ENCODE data around the gene RWDD1. TPM values are rescaled to one million over a fixed set of nuclear protein-coding genes. Genes with fewer than 3 reads are reported as not detected.

Gene RWDD1
- total and polyA plus RNA-seq, 2 of the 13 experiments (the other 11 are each of a cell fraction or from before 2014, with no cell fraction given) = 27.4 to 67.1 TPM

- no peak for TF ChIP-seq ARNT (IDR thresholded peaks at IDR 0.05)
- no peak for TF ChIP-seq ONECUT2 (CRISPR knock-in tag; IDR thresholded peaks at IDR 0.05)
- TF ChIP-seq GMEB2 (CRISPR knock-in tag; IDR thresholded peaks at IDR 0.05; ENCODE audit: low read depth) = no peak
- no peak for TF ChIP-seq ZNF260 (CRISPR knock-in tag; IDR thresholded peaks at IDR 0.05; ENCODE audit: borderline replicate concordance, low read depth)
- TF ChIP-seq PRDM15 (CRISPR knock-in tag; IDR thresholded peaks at IDR 0.05) = no peak
- TF ChIP-seq SOX13 (IDR thresholded peaks at IDR 0.05) = no peak
- TF ChIP-seq SOX13 (CRISPR knock-in tag; conservative IDR thresholded peaks at IDR 0.05 in 1 of 2, IDR thresholded peaks at IDR 0.05 in 1 of 2) = peak in 1 of 2 experiments; percentile 79; a peak in 2 of 4 replicates
- no peak for TF ChIP-seq ARID2 (CRISPR knock-in tag; IDR thresholded peaks at IDR 0.05; ENCODE audit: borderline replicate concordance)
- TF ChIP-seq ATF5 (CRISPR knock-in tag; IDR thresholded peaks at IDR 0.05; ENCODE audit: low read depth) = no peak
- TF ChIP-seq XBP1 (CRISPR knock-in tag; IDR thresholded peaks at IDR 0.05) = no peak
- peak; percentile 52 for TF ChIP-seq MED1 (CRISPR knock-in tag; IDR thresholded peaks at IDR 0.05)
- TF ChIP-seq ELF3 (CRISPR knock-in tag; IDR thresholded peaks at IDR 0.05) = peak; percentile 90
- TF ChIP-seq RFX5 (IDR thresholded peaks at IDR 0.05; ENCODE audit: low read depth, low read length) = no peak
- no peak for TF ChIP-seq ZNF615 (CRISPR knock-in tag; IDR thresholded peaks at IDR 0.05; ENCODE audit: borderline replicate concordance)
- no peak for TF ChIP-seq ZNF556 (CRISPR knock-in tag; IDR thresholded peaks at IDR 0.05; ENCODE audit: borderline replicate concordance)
- no peak for TF ChIP-seq ZNF616 (CRISPR knock-in tag; IDR thresholded peaks at IDR 0.05; ENCODE audit: low read depth)
- no peak for TF ChIP-seq ZBTB7B (CRISPR knock-in tag; IDR thresholded peaks at IDR 0.05)
- TF ChIP-seq ZBED4 (CRISPR knock-in tag; IDR thresholded peaks at IDR 0.05; ENCODE audit: borderline replicate concordance) = no peak
- TF ChIP-seq FOXP1 (IDR thresholded peaks at IDR 0.05) = no peak
- peak; percentile 81 for TF ChIP-seq FOXP1 (CRISPR knock-in tag; IDR thresholded peaks at IDR 0.05)
- TF ChIP-seq GLI4 (CRISPR knock-in tag; IDR thresholded peaks at IDR 0.05; ENCODE audit: borderline replicate concordance) = no peak
- TF ChIP-seq CBFB (CRISPR knock-in tag; IDR thresholded peaks at IDR 0.05) = 0 out of 2 replicates have a peak, but pooled peaks have one; percentile 34
- peak; percentile 54; the same call in 1 of the 2 replicates for TF ChIP-seq ZNF335 (CRISPR knock-in tag; IDR thresholded peaks at IDR 0.05)
Observed at GRCh38 chr6:116550796-116551195, 20.5 kb upstream of the RWDD1 start (continued).

Data from HepG2 (cell line).